OCI-LY3 (cell line): Measurements from ENCODE around the gene SND1.

Experiments used
- H2AFZ ChIP-seq: fragments of 200-600, 300-600 bp; shearing (Covaris generic); 2 replicates; pipeline ENCODE4 v1.6.0; 2014; ENCODE audit warnings: antibody characterized with exemption, low read depth, low read length
- H3K27ac ChIP-seq: fragments of 200-600, 300-600 bp; sonication (generic); 2 replicates; pipeline ENCODE4 v1.5.1; 2014; ENCODE audit warnings: mild to moderate bottlenecking, low read length, moderate library complexity, mixed read lengths
- H3K27me3 ChIP-seq: fragments of 200-600, 300-600 bp; sonication (generic); 2 replicates; pipeline ENCODE4 v1.6.1; 2014; ENCODE audit warnings: low read depth, low read length, mixed read lengths
- H3K36me3 ChIP-seq: fragments of 200-600, 300-600 bp; sonication (generic); replicated peaks from 2 replicates; pipeline ENCODE3; 2014; ENCODE audit warnings: low read depth, low read length, mixed read lengths
- H3K4me1 ChIP-seq: fragments of 300-600, 200-600 bp; sonication (generic); 2 replicates; pipeline ENCODE4 v1.6.1; 2014; ENCODE audit warnings: low read length, mixed read lengths
- H3K4me2 ChIP-seq: fragments of 200-600, 300-600 bp; sonication (generic); 2 replicates; pipeline ENCODE4 v1.6.1; 2014; ENCODE audit warnings: low read length, mixed read lengths
- H3K4me3 ChIP-seq: fragments of 300-600, 200-600 bp; sonication (generic); 2 replicates; pipeline ENCODE4 v1.5.1; 2014; ENCODE audit warnings: antibody characterized with exemption, mild to moderate bottlenecking, low read length, moderate library complexity
- H3K79me2 ChIP-seq: fragments of 300-600, 200-600 bp; shearing (Covaris generic); 2 replicates; pipeline ENCODE4 v1.6.1; 2014; ENCODE audit warnings: mild to moderate bottlenecking, low read length, mixed read lengths
- H3K9ac ChIP-seq: fragments of 300-600, 200-600 bp; shearing (Covaris generic); 2 replicates; pipeline ENCODE4 v1.6.0; 2014; ENCODE audit warnings: mild to moderate bottlenecking, low read length, moderate library complexity
- H3K9me3 ChIP-seq: fragments of 200-600, 300-600 bp; shearing (Covaris generic); 2 replicates; pipeline ENCODE4 v1.6.1; 2014; ENCODE audit warnings: low read length, mixed read lengths; ENCODE audit not compliant: insufficient read depth
- H4K20me1 ChIP-seq: fragments of 200-600, 300-600 bp; sonication (generic); 2 replicates; pipeline ENCODE4 v1.6.1; 2016; ENCODE audit warnings: low read length, mixed read lengths; ENCODE audit not compliant: insufficient read depth
- EZH2phosphoT487 ChIP-seq: fragments of 200-600 bp; shearing (Covaris generic); IDR thresholded peaks from 2 replicates; pipeline ENCODE4 v1.6.1; 2018; ENCODE audit warnings: antibody characterized with exemption, mixed run types, low read depth
- TF ChIP-seq, protein P1 (sequence below): fragments of 200-600, 300-600 bp; sonication (generic); IDR thresholded peaks from 2 replicates; pipeline ENCODE4 v1.5.1; 2014; ENCODE audit warnings: antibody characterized with exemption, low read length, low read depth

Gene SND1

DNA sequence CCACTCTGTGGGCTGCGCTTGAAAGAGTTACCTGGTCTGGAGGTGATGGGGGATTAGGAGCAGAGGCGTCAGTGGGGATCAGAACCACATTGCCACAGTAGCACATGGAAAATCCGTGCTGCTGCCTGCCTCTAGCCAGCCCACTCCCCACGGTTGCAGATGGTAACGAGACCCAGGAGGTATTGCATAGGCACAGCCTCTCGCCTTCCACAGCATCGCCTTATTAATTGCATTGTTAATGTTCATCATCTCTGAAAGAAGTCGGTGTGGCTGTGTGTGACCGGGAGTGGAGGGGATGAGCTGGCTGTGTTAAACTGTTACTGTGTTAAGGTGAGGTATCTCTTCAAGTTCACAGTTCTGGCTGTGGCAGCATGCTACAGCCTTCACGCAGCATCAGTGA lies 414.4 kb downstream of the SND1 start:
- H4K20me1 ChIP-seq = peaks cover 52% of the 10 kb centered on the region
- H3K36me3 ChIP-seq = peaks cover 20% of the 10 kb centered on the region
- H3K4me3 ChIP-seq = no peak overlapping the region
- no peak overlapping the region for H3K4me2 ChIP-seq
- no peaks in the 10 kb centered on the region for H3K4me1 ChIP-seq
- H3K9ac ChIP-seq = no peak overlapping the region
- TF ChIP-seq, protein P1, sequence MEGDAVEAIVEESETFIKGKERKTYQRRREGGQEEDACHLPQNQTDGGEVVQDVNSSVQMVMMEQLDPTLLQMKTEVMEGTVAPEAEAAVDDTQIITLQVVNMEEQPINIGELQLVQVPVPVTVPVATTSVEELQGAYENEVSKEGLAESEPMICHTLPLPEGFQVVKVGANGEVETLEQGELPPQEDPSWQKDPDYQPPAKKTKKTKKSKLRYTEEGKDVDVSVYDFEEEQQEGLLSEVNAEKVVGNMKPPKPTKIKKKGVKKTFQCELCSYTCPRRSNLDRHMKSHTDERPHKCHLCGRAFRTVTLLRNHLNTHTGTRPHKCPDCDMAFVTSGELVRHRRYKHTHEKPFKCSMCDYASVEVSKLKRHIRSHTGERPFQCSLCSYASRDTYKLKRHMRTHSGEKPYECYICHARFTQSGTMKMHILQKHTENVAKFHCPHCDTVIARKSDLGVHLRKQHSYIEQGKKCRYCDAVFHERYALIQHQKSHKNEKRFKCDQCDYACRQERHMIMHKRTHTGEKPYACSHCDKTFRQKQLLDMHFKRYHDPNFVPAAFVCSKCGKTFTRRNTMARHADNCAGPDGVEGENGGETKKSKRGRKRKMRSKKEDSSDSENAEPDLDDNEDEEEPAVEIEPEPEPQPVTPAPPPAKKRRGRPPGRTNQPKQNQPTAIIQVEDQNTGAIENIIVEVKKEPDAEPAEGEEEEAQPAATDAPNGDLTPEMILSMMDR = no peak
- TF ChIP-seq EZH2phosphoT487 = no peak
- no peak overlapping the region for H2AFZ ChIP-seq
- H3K27me3 ChIP-seq = no peaks in the 10 kb centered on the region
- H3K27ac ChIP-seq = no peak overlapping the region
- no peaks in the 10 kb centered on the region for H3K9me3 ChIP-seq
- H3K79me2 ChIP-seq = no peaks in the 10 kb centered on the region

GRCh38 chr7:128066858-128067257 lies 414.9 kb downstream of the SND1 start:
- H3K4me3 ChIP-seq = no peak overlapping the region
- H3K79me2 ChIP-seq = no peaks in the 10 kb centered on the region
- peaks cover 48% of the 10 kb centered on the region for H4K20me1 ChIP-seq
- no peak overlapping the region for H3K4me2 ChIP-seq
- no peaks in the 10 kb centered on the region for H3K27me3 ChIP-seq
- no peak overlapping the region for H3K9ac ChIP-seq
- no peaks in the 10 kb centered on the region for H3K9me3 ChIP-seq
- H3K4me1 ChIP-seq = no peaks in the 10 kb centered on the region
- H3K36me3 ChIP-seq = peaks cover 20% of the 10 kb centered on the region
- TF ChIP-seq, protein P1 = no peak
- no peak for TF ChIP-seq EZH2phosphoT487
- H3K27ac ChIP-seq = no peak overlapping the region
- H2AFZ ChIP-seq = no peak overlapping the region

- H3K4me3 ChIP-seq = no peak overlapping the region
- H3K4me2 ChIP-seq = no peak overlapping the region
- TF ChIP-seq, protein P1 = no peak
- no peak for TF ChIP-seq EZH2phosphoT487
- no peak overlapping the region for H3K9ac ChIP-seq
- H4K20me1 ChIP-seq = peaks cover 45% of the 10 kb centered on the region
- peaks cover 16% of the 10 kb centered on the region for H3K36me3 ChIP-seq
- no peaks in the 10 kb centered on the region for H3K79me2 ChIP-seq
- H3K4me1 ChIP-seq = no peaks in the 10 kb centered on the region
- H3K27ac ChIP-seq = no peak overlapping the region
- H3K27me3 ChIP-seq = no peaks in the 10 kb centered on the region
- no peaks in the 10 kb centered on the region for H3K9me3 ChIP-seq
- H2AFZ ChIP-seq = no peak overlapping the region
Measured at GRCh38 chr7:128067983-128068382, 416.0 kb downstream of the SND1 start.

GRCh38 chr7:128068785-128069184 lies 416.8 kb downstream of the SND1 start:
- H2AFZ ChIP-seq = no peak overlapping the region
- no peak overlapping the region for H3K27ac ChIP-seq
- no peaks in the 10 kb centered on the region for H3K27me3 ChIP-seq
- no peak overlapping the region for H3K9ac ChIP-seq
- peaks cover 43% of the 10 kb centered on the region for H4K20me1 ChIP-seq
- H3K4me3 ChIP-seq = no peak overlapping the region
- no peaks in the 10 kb centered on the region for H3K79me2 ChIP-seq
- H3K4me1 ChIP-seq = no peaks in the 10 kb centered on the region
- no peak for TF ChIP-seq EZH2phosphoT487
- TF ChIP-seq, protein P1 = no peak
- H3K9me3 ChIP-seq = no peaks in the 10 kb centered on the region
- peaks cover 11% of the 10 kb centered on the region for H3K36me3 ChIP-seq
- no peak overlapping the region for H3K4me2 ChIP-seq
